Natural killer cell (primary cell): Measurements from ENCODE around the gene OR51B6. TPM values are rescaled to one million over a fixed set of nuclear protein-coding genes. Genes with fewer than 3 reads are reported as not detected.

Experiments
- ATAC-seq, 3 donors: fragments of 150-1000 bp in 2 of 3; fragments of 200-7000 bp in 1 of 3; cut with Tn5 transposase; 1 replicate in 1 of 3; 2 replicates in 2 of 3; pipeline ENCODE4 v1.10.0; 2021; ENCODE audit warnings: mild to moderate bottlenecking in 2 of 3, moderate library complexity in 2 of 3
- DNase-seq, 2 donors: peaks; one replicate each; pipeline versions ENCODE4 v3.0.0 to v3.0.0-alpha.2; 2013 to 2021; ENCODE audit warnings: mixed read lengths in 1 of 2
- H3K27ac ChIP-seq: one replicate; pipeline ENCODE4 v1.5.1; 2013; ENCODE audit warnings: mild to moderate bottlenecking, low read length
- H3K27me3 ChIP-seq: one replicate; pipeline ENCODE4 v1.6.1; 2013; ENCODE audit warnings: low read length; ENCODE audit not compliant: control insufficient read depth, insufficient read depth
- H3K36me3 ChIP-seq: one replicate; pipeline ENCODE4 v1.6.1; 2013; ENCODE audit warnings: low read length; ENCODE audit not compliant: control insufficient read depth, insufficient read depth
- H3K4me1 ChIP-seq: one replicate; pipeline ENCODE4 v1.6.1; 2013; ENCODE audit warnings: low read length; ENCODE audit not compliant: control insufficient read depth, insufficient read depth
- H3K4me3 ChIP-seq: one replicate; pipeline ENCODE4 v1.5.1; 2013; ENCODE audit warnings: low read length
- H3K9me3 ChIP-seq: one replicate; pipeline ENCODE4 v1.6.1; 2013; ENCODE audit warnings: low read length; ENCODE audit not compliant: control insufficient read depth, insufficient read depth
- H3K27ac Mint-ChIP-seq, 2 donors: one replicate each; pipeline ENCODE4 v1.8.0; 2022; ENCODE audit warnings: mild to moderate bottlenecking in 2 of 2, mixed read lengths in 2 of 2, moderate library complexity in 1 of 2
- H3K27me3 Mint-ChIP-seq, 2 donors: one replicate each; pipeline ENCODE4 v1.8.0; 2022; ENCODE audit warnings: low read depth in 2 of 2, mixed read lengths in 2 of 2
- H3K36me3 Mint-ChIP-seq: one replicate; pipeline ENCODE4 v1.8.0; 2022; ENCODE audit warnings: mixed read lengths
- H3K4me1 Mint-ChIP-seq, 2 donors: one replicate each; pipeline ENCODE4 v1.8.0; 2022; ENCODE audit warnings: mixed read lengths in 2 of 2
- H3K4me3 Mint-ChIP-seq: one replicate; pipeline ENCODE4 v1.8.0; 2022; ENCODE audit warnings: mild to moderate bottlenecking, moderate library complexity, mixed read lengths
- H3K9me3 Mint-ChIP-seq, 2 donors: one replicate each; pipeline ENCODE4 v1.8.0; 2022; ENCODE audit warnings: mixed read lengths in 2 of 2
- intact Hi-C: fragments of 100-400 bp; cut with micrococcal nuclease; formaldehyde crosslinking; loops from one replicate; pipeline ENCODE4 v1.14.2; 2022
- total RNA-seq, 4 donors: library from RNA; stranded (reverse); fragments of 120-200 nt in 1 of 4; gene quantifications; one replicate each; pipeline versions ENCODE4 v1.2.3 to v1.2.4, GENCODE V29; 2013 to 2022
- TF ChIP-seq, protein P1 (sequence below): fragments of 200-600 bp; IDR thresholded peaks from one replicate; pipeline ENCODE4 v1.8.0; 2022; ENCODE audit warnings: antibody characterized with exemption

OR51B6 gene
- total RNA-seq, 3 donors from 2014 or later (not counting 1 experiment from before 2014, with no cell fraction given): not detected

DNA sequence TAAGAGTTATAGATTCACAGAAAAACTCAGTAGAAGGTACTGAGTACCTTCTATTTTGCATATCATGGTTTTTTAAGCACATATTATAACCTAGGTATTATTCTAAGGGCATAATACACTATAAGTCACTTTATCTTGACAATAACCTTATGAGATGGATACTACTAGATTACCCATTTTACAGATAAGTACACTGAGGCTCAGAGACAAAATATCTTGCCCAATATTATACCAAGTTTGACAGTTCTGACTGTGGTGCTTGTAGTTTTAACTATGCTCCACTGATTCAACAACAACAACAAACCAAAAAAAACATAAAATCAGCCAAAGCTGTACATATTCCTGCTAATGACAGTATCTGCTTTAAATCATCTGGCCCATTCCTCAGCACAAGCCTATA lies 42.8 kb downstream of the OR51B6 start:
- TF ChIP-seq, protein P1, sequence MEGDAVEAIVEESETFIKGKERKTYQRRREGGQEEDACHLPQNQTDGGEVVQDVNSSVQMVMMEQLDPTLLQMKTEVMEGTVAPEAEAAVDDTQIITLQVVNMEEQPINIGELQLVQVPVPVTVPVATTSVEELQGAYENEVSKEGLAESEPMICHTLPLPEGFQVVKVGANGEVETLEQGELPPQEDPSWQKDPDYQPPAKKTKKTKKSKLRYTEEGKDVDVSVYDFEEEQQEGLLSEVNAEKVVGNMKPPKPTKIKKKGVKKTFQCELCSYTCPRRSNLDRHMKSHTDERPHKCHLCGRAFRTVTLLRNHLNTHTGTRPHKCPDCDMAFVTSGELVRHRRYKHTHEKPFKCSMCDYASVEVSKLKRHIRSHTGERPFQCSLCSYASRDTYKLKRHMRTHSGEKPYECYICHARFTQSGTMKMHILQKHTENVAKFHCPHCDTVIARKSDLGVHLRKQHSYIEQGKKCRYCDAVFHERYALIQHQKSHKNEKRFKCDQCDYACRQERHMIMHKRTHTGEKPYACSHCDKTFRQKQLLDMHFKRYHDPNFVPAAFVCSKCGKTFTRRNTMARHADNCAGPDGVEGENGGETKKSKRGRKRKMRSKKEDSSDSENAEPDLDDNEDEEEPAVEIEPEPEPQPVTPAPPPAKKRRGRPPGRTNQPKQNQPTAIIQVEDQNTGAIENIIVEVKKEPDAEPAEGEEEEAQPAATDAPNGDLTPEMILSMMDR: no peak

DNA sequence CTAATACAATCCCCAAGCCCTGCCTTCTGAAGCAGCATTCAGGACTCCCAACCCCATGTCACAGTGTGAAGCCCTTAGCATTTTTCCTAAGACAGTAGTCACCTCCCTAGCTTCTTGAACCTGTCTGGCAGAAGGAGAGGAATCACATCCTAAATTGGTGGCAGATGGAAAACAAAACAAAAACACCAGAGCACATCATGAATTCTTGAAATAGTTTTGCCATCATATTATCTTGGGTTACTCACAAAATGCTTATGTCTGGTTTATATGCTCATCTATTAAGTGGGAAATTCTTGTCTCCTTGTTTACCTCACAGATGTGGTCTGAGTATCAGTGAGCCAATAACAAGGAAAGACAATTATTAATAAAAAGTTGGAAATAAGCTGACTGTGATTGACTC lies 47.6 kb downstream of the OR51B6 start:
- TF ChIP-seq, protein P1: no peak
- no peak for ATAC-seq
- H3K4me1 Mint-ChIP-seq: no peaks in the 10 kb centered on the region
- no peak overlapping the region for H3K4me3 ChIP-seq
- H3K9me3 ChIP-seq: peaks cover 3% of the 10 kb centered on the region
- no peak for DNase-seq
- no peak overlapping the region for H3K27ac Mint-ChIP-seq
- no peaks in the 10 kb centered on the region for H3K9me3 Mint-ChIP-seq
- H3K36me3 Mint-ChIP-seq: no peaks in the 10 kb centered on the region
- H3K27me3 ChIP-seq: no peaks in the 10 kb centered on the region
- intact Hi-C loops: no loop called here
- H3K4me3 Mint-ChIP-seq: no peak overlapping the region
- no peak overlapping the region for H3K27ac ChIP-seq
- H3K4me1 ChIP-seq: no peaks in the 10 kb centered on the region
- no peaks in the 10 kb centered on the region for H3K36me3 ChIP-seq
- peaks cover 0 to 3% of the 10 kb centered on the region in 2 donors for H3K27me3 Mint-ChIP-seq

More for the DNA sequence above, 42.8 kb downstream of the OR51B6 start:
- peaks cover 3% of the 10 kb centered on the region for H3K9me3 ChIP-seq
- no peaks in the 10 kb centered on the region for H3K27me3 Mint-ChIP-seq
- ATAC-seq (no peak), DNase-seq (no peak)
- H3K27me3 ChIP-seq: no peaks in the 10 kb centered on the region
- H3K4me3 Mint-ChIP-seq: no peak overlapping the region
- H3K27ac Mint-ChIP-seq: no peak overlapping the region
- no peaks in the 10 kb centered on the region for H3K36me3 Mint-ChIP-seq
- no peak overlapping the region for H3K4me3 ChIP-seq
- intact Hi-C loops: no loop called here
- no peaks in the 10 kb centered on the region for H3K9me3 Mint-ChIP-seq
- no peaks in the 10 kb centered on the region for H3K4me1 Mint-ChIP-seq
- no peaks in the 10 kb centered on the region for H3K4me1 ChIP-seq
- H3K27ac ChIP-seq: no peak overlapping the region
- no peaks in the 10 kb centered on the region for H3K36me3 ChIP-seq

Other genes with a start within 250 kb of the OR51B6 start
- gene OR52A5, start 213.2 kb upstream of the OR51B6 start, total RNA-seq: not detected
- gene OR52A1, start 196.8 kb upstream of the OR51B6 start, total RNA-seq: not detected
- gene OR51V1, start 150.8 kb upstream of the OR51B6 start, total RNA-seq: not detected
- 10 to 100 TPM in 1 of 3 donors, 1 to 10 TPM in 1, not detected in 1; 2.6 to 10.6 TPM for gene HBB, start 124.4 kb upstream of the OR51B6 start, total RNA-seq
- not detected for gene HBD, start 117.0 kb upstream of the OR51B6 start, total RNA-seq
- gene HBG1, start 101.7 kb upstream of the OR51B6 start, total RNA-seq: not detected
- not detected for gene HBG2, start 96.7 kb upstream of the OR51B6 start, total RNA-seq
- not detected for gene HBE1, start 81.6 kb upstream of the OR51B6 start, total RNA-seq
- gene OR51B4, start 49.6 kb upstream of the OR51B6 start, total RNA-seq: not detected
- not detected for gene OR51B2, start 27.2 kb upstream of the OR51B6 start, total RNA-seq
- not detected for gene OR51B5, start 8.0 kb upstream of the OR51B6 start, total RNA-seq
- gene OR51M1, start 32.3 kb downstream of the OR51B6 start, total RNA-seq: not detected
- gene OR51Q1, start 70.6 kb downstream of the OR51B6 start, total RNA-seq: not detected
- not detected for gene OR51I1, start 90.0 kb downstream of the OR51B6 start, total RNA-seq
- not detected for gene OR51I2, start 97.8 kb downstream of the OR51B6 start, total RNA-seq
- not detected for gene OR52D1, start 137.2 kb downstream of the OR51B6 start, total RNA-seq
- gene UBQLN3, start 158.4 kb downstream of the OR51B6 start, total RNA-seq: under 1 TPM in 2 of 3 donors, not detected in 1; 0.15 to 0.20 TPM
- gene UBQLNL, start 165.2 kb downstream of the OR51B6 start, total RNA-seq: 1 to 10 TPM in 1 of 3 donors, under 1 TPM in 1, not detected in 1; 0.61 to 1.3 TPM
- under 1 TPM; 0.26 to 0.95 (median 0.70) TPM for gene OR52H1, start 197.0 kb downstream of the OR51B6 start, total RNA-seq
- gene OR52B6, start 229.4 kb downstream of the OR51B6 start, total RNA-seq: not detected
- 1 to 10 TPM in 1 of 3 donors, not detected in 2; 1.1 TPM for gene TRIM6, start 245.1 kb downstream of the OR51B6 start, total RNA-seq